ENCODE measurements around the gene CBX4.
A peak's percentile ranks its signal among the peaks of the same experiment; 100 is the strongest.
"Not testable (repeated sequence)": the region's sequence is repeated elsewhere in the genome, so short reads cannot be mapped to it uniquely, and the experiment has no call there.

The CBX4 gene

GRCh38 chr17:79859676-79860615 lies 20.7 kb upstream of the CBX4 start:
- no peak for DNase-seq (ENCODE audit: low spot score)

GRCh38 chr17:79857095-79857494 lies 17.9 kb upstream of the CBX4 start:
- DNase-seq (ENCODE audit: low spot score): no peak

DNA sequence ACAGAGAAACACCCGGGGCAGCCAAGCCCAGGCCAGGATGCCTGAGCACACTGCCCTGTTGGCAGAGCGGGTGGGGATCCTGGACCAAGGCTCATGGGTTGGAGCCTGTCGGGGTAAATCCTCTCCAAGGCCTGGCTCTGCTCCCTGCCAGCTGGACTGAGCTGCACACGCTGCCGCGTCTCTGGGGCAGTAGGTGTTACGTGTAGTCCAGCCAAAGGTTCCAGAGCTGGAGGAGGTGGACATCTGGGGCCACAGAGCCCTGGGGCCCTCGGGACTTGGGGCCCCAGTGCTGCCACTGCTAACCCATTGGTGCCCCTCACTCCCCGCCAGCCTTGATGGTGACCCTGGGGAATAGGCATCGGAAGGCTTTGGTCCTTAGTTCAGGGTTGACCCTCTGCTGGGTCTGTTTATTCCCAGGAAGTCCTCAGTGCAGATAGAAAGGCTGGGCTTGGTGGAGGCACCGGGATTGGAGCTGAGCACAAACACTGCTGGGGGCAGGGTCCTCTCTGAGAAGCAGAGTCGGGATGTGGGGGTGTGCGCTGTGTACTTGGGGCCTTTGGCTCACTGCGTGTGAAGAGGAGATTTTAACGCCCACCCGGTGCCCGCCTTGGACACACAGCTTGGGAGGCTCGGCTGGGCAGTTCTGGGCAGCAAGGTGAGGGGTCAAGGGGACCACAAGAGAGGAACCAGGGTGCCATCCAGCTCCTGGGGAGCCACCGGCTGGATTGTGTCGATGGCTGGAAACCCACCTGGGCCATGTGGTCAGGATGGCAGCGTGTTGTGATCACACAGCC lies 16.3 kb upstream of the CBX4 start:
- DNase-seq (ENCODE audit: low spot score): no peak

GRCh38 chr17:79854080-79855060 lies 15.1 kb upstream of the CBX4 start:
- DNase-seq (ENCODE audit: low spot score): no peak

- DNase-seq (ENCODE audit: low spot score): not testable (repeated sequence)
These were observed 13.9 kb upstream of the CBX4 start for GRCh38 chr17:79853168-79853567.

DNA sequence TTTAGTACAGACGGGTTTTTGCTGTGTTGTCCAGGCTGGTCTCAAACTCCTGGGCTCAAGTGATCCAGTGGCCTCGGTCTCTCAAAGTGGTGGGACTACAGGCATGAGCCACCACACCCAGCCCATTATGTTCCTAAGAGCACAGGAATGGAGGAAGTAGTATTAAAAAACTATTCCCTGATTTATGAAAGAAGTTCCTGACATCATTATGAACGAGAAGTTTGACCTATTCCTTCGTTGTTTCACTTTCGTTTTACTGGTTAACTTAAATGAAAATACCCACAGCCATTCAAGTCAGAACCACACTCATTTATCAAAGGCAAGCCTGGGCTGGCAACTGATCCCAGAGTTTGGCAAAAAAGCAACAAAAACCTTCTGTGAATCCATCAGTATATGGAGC lies 13.5 kb upstream of the CBX4 start:
- DNase-seq (ENCODE audit: low spot score): peak; percentile 72

DNA sequence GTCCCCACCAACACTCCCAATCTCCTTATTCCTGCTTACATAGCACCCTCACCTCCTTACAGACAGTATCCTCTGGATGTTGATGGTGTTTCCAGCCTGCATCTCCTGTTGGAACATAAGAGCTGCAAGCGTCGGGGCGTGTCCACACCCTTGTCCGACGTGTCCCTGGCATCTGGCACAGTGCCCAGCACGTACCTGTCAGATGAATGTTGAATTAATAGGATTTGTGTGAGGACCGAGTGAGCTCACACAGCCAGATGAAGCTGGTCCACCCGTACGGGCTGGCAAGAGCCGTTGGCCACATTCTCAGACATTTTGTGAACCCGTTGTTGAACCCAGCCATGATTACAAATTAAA lies 12.2 kb upstream of the CBX4 start:
- DNase-seq (ENCODE audit: low spot score): peak; percentile 93

- DNase-seq (ENCODE audit: low spot score): peak; percentile 93
These were observed 11.6 kb upstream of the CBX4 start for GRCh38 chr17:79850571-79851460.

DNA sequence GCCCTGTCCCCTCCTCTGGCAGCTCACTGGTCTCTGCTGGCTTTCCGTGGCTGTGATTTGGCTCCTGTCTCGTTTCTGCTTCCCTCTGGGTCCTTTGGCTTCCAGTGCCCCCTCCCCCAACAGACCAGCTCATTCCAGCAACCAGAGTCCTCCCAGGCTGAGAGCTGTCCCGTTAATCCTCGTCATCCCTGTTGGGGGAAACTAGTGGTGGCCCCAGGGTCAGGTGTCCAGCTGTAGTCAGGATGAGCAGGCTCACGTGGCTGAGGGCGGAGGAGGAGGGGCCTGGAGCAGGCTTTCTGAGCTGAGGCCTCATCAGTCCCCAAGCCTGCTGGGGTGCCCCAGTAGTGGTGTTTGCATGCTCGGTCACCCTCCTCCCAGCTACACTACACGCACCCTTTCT lies 10.7 kb upstream of the CBX4 start:
- no peak for DNase-seq (ENCODE audit: low spot score)

DNA sequence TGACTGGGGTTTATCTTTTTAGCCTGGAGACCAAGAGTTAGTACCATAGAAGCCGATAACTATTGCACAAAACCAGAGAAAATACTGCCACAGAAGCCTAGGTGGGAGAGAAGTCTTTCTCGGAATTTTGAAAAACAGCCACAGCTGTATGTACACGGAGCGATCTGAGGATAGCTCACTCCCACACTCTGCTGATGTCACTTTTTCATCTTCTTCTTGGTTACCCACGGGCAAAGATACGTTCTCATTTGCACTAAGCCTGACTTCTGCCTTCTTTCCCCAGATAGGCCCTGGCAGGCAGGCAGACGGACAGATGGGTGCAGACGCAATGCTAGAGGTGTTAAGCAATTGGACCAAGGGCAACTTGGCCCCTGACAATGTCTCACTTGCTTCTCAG lies 9.1 kb upstream of the CBX4 start:
- DNase-seq (ENCODE audit: low spot score): no peak

DNA sequence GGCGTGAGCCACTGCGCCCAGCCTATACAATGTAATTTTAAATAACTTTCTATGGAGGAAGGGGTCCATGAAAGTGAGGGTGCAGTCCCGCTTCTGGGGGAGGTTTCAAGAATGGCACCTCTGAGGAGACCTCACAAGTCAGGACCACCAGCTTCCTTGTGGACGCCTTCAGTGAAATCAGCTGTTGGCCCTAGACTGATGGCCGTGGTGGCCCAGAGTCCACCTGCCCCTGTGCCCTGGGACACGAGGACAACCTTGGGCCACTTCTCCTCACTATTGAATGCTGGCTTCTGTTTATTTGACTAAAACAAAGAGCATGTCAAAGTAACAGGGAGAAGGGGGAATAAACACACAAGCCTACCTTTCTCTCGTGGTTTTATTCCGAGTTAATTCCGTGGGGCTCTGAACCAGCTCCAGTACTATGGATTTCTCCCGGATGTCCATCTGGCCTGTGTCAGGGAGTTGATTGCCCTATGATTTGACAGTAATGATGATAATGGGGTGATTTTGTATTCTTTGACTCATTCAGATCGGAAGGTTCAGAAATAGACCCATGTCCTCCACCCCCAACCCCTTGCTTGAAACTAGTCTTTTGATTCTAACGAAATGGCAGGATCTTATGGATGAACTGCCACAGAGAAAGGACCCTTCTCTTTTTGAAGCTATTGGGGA lies 8.6 kb upstream of the CBX4 start:
- no peak for DNase-seq (ENCODE audit: low spot score)

DNA sequence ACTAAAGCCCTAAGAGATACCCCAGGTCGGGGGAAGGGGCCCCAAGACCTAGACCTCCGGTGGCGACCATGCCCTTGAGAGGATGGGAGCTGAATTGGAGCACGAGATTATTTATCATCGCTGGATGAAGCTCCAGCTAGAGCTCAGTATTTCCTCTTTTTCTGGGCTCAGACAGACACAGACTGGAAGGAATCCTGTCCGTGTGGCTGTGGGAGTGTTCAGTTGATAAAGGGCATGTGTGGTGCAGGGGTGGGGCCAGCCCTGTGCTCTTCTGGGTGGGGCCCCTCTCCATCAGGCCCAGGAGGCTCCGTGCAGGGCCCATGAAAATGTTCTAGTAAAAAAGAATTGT lies 6.3 kb upstream of the CBX4 start:
- peak; percentile 74 for DNase-seq (ENCODE audit: low spot score)

GRCh38 chr17:79844869-79845600 lies 5.8 kb upstream of the CBX4 start:
- DNase-seq (ENCODE audit: low spot score): peak; percentile 60

DNA sequence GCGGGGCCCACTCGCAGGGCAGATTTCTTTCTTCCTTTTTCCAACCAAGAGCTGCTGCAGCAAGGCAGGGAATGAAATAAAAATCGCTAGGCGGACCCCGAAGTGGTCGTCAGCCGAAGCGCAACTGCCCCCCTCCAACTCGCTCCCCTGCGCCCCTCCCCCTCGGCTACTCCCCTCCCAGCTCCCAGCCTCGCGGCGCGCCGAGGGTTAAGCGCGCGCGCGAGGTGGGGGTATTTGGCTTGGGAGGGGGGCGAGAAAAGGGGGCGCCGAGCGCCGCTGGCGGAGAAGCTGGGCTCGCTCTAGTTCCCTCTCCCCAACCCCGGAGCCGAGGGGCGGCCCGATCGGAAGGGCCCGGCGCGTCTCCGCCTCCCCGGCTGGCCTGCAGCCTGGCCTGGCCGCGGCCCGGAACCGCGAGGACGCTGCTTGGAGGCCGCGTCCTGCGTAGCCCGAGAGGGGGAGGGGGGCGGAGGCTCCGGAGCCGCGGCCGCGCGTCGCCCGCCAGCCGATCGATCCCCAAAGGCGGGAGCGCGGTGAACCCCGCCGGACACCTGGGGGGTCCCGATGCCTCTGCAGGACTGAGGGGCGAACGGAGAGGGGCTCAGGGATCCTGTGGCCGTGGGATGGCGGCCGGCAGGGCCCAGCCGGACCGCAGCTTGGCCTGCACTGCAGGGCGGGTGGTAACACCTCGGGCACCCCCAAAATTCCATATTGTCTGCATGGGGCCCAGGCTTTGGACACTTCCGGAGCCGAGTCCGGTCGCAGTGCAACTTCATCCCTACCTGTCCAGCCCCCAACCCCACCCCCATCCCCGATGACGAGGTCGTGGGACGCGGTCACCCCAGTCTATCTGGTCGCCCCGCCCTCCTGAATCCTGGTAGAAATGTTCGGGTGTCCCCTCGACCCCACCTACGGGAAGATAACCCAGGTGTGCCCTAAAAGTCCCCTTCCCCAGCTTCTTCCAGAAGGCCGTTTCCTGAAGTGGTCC lies 4.9 kb upstream of the CBX4 start:
- DNase-seq (ENCODE audit: low spot score): peak; percentile 63

- DNase-seq (ENCODE audit: low spot score): no peak
These were observed 4.2 kb upstream of the CBX4 start for GRCh38 chr17:79843474-79843815.

DNA sequence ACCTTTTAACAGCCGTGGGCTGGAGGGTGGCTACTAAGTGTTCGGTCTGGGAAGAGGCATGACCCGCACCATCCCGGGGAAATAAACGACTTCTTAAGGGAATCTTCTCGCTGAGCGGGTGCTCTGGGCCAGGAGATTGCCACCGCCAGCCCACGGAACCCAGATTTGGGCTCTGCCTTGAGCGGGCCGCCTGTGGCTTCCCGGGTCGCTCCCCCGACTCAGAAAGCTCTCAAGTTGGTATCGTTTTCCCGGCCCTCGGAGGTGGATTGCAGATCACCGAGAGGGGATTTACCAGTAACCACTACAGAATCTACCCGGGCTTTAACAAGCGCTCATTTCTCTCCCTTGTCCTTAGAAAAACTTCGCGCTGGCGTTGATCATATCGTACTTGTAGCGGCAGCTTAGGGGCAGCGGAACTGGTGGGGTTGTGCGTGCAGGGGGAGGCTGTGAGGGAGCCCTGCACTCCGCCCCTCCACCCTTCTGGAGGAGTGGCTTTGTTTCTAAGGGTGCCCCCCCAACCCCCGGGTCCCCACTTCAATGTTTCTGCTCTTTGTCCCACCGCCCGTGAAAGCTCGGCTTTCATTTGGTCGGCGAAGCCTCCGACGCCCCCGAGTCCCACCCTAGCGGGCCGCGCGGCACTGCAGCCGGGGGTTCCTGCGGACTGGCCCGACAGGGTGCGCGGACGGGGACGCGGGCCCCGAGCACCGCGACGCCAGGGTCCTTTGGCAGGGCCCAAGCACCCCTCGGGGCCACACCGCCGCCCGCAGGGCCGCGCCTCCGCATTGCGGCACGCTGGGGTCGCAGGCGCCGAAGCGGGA lies 3.6 kb upstream of the CBX4 start:
- DNase-seq (ENCODE audit: low spot score): no peak

DNA sequence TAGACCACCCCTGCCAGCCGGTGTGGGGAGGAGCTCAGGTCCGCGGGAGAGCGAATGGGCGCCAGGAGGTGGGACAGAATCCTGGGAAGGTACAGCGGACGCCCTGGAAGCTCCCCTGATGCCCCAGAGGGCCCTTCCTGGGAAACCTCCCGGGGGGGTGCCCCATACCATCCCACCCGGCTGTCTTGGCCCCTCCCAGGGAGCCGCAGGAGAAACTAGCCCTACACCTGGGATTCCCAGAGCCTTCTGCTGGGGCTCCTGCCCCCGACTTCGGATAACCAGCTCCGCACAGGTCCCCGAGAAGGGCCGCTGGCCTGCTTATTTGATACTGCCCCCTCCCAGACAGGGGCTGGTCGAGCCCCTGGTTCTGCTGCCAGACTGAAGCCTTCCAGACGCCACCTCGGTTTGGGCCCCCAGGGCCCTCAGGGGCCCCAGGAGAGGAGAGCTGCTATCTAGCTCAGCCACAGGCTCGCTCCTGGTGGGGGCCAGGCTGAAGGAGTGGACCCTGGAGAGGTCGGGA lies 3.0 kb upstream of the CBX4 start:
- no peak for DNase-seq (ENCODE audit: low spot score)
